GM15510 (cell line): Measurements from ENCODE around the gene TNFRSF13B.

Source experiments
- POLR2A ChIP-seq: IDR thresholded peaks from 3 replicates; pipeline ENCODE4 v1.6.1; 2011; ENCODE audit warnings: borderline replicate concordance; ENCODE audit not compliant: insufficient read length; ENCODE audit errors: extremely low read depth

Gene TNFRSF13B

GRCh38 chr17:16980813-16981731, 9.2 kb upstream of the TNFRSF13B start:
- peak; percentile 29 for TF ChIP-seq POLR2A

DNA sequence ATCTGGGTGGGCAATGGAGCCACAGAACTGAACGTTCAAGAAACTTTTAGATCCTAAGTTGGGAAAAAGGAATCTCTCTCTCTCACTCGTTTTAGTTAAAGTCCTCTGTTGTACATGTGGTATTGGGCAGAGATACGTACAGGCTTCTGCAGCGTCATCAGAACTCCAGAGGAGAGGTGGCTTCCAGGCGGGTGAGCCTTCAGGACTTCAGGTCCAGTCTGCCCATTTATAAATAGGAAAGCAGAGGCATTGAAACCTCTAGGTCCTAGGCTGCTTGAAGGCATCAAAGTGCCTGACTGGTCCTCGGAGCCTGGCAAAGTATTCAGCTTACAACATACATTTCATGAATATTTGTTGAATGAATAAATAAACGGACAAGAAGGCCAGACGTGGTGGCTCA, 8.1 kb upstream of the TNFRSF13B start:
- no peak for TF ChIP-seq POLR2A

DNA sequence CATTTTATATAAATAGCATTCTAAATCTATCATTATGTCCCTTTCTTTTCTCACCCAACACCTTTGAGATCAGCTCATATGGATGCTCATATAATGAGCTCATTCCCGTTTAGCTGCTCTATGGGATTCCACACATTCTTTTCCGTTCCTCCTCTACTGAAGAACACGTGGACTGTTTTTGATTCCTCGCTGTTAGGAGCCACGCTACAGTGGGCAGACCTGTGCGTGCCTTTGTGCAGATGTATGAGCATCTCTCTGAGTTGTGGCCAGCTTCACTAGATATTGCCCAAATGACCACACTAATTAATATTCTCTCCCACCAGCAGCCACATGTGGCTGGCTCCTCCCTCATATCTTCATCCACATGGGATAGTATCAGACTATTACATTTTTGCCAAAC, 6.0 kb upstream of the TNFRSF13B start:
- TF ChIP-seq POLR2A, result no peak

GRCh38 chr17:16976725-16977550, 5.0 kb upstream of the TNFRSF13B start:
- TF ChIP-seq POLR2A, result no peak

GRCh38 chr17:16975744-16976625, 4.1 kb upstream of the TNFRSF13B start:
- peak; percentile 53 for TF ChIP-seq POLR2A

GRCh38 chr17:16975277-16975651, 3.3 kb upstream of the TNFRSF13B start:
- TF ChIP-seq POLR2A, result no peak

GRCh38 chr17:16974569-16975276, 2.8 kb upstream of the TNFRSF13B start:
- no peak for TF ChIP-seq POLR2A

DNA sequence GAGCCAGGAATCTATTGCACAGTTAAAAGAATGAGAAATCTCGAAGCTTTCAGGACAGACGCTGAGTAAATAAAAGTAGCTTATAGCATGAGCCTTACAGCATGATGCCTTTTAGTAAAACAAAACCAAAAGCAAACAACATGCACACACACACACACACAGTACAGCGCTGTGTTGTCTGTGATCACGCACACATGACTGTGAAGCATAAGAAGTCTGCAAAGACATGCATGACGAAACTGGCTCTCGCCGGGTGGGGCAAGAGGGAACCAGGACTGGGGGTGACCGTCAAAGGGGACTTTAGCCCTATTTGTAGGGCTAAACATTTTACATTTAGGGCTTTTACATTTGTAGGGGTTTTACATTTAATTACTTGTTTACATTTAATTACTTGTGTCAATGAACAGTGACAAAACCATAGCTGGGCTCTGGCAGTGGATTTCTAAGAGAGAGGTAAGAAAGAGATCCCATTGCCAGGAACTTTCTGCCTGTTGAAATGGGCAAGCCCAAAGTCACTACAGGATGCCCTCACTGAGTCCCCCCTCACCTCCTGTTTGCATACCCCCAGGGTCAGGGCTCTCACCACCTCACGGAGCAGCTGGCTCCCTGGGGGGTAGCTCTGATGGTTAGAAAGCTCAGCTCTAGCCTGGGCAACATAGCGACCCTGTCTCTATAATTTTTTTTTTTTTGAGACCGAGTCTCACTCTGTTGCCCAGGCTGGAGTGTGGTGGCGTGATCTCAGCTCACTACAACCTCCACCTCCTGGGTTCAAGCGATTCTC, 2.0 kb upstream of the TNFRSF13B start:
- TF ChIP-seq POLR2A, result no peak

GRCh38 chr17:16972346-16972745, 428 bp upstream of the TNFRSF13B start:
- TF ChIP-seq POLR2A, result no peak

GRCh38 chr17:16969931-16970906, 1.7 kb downstream of the TNFRSF13B start:
- TF ChIP-seq POLR2A, result peak; percentile 46

DNA sequence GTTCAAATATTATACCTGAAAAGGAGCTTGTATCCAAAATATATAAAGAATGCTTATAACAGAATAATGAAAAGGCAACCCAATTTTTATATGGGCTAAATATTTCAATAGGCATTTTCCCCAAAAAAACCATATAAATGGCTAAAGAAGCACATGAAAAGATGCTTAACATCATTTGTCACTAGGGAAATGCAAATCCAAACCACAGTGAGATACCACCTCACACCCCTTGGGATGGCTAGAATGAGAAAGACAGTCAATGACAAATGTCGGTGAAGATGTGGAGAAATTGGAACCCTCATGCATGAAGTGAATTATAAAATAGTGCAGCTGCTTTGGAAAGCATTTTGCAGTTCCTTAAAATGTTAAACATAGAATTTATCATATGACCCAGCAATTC, 3.1 kb downstream of the TNFRSF13B start:
- no peak for TF ChIP-seq POLR2A

- TF ChIP-seq POLR2A, result no peak
Measured at GRCh38 chr17:16962804-16963203, 9.1 kb downstream of the TNFRSF13B start.
